Hematopoietic multipotent progenitor cell treated with erythropoietin and hydrocortisone succinate and interleukin-3 and kit ligand, for 17 days (in vitro differentiated cells): ENCODE data around the gene GCN1.

Experiments
- DNase-seq: peaks from one replicate; pipeline ENCODE4 v3.0.0-alpha.2; 2015; ENCODE audit warnings: low spot score

The GCN1 gene

GRCh38 chr12:120141336-120141735, 53.2 kb downstream of the GCN1 start:
- DNase-seq = no peak

- DNase-seq = no peak
Measured at GRCh38 chr12:120140603-120141002, 53.9 kb downstream of the GCN1 start.

- no peak for DNase-seq
Measured at GRCh38 chr12:120139958-120140357, 54.6 kb downstream of the GCN1 start.

- no peak for DNase-seq
Measured at GRCh38 chr12:120138366-120138765, 56.1 kb downstream of the GCN1 start.

- no peak for DNase-seq
Measured at GRCh38 chr12:120137833-120138232, 56.7 kb downstream of the GCN1 start.

- DNase-seq = no peak
Measured at GRCh38 chr12:120136093-120136770, 58.3 kb downstream of the GCN1 start.

GRCh38 chr12:120134307-120134980, 60.1 kb downstream of the GCN1 start:
- no peak for DNase-seq

- no peak for DNase-seq
Measured at GRCh38 chr12:120132863-120133385, 61.6 kb downstream of the GCN1 start.

GRCh38 chr12:120132054-120132836, 62.3 kb downstream of the GCN1 start:
- DNase-seq = no peak

GRCh38 chr12:120131116-120131515, 63.4 kb downstream of the GCN1 start:
- DNase-seq = no peak

- no peak for DNase-seq
Measured at GRCh38 chr12:120130011-120130410, 64.5 kb downstream of the GCN1 start.

- no peak for DNase-seq
Measured at GRCh38 chr12:120126635-120127005, 67.9 kb downstream of the GCN1 start.

- DNase-seq = no peak
Measured at GRCh38 chr12:120125792-120126634, 68.5 kb downstream of the GCN1 start.

GRCh38 chr12:120125029-120125428, 69.5 kb downstream of the GCN1 start:
- no peak for DNase-seq

- no peak for DNase-seq
Measured at GRCh38 chr12:120121766-120122293, 72.7 kb downstream of the GCN1 start.

GRCh38 chr12:120121343-120121742, 73.2 kb downstream of the GCN1 start:
- no peak for DNase-seq

GRCh38 chr12:120119271-120119973, 75.1 kb downstream of the GCN1 start:
- peak; percentile 36 for DNase-seq

- DNase-seq = no peak
Measured at GRCh38 chr12:120118321-120119061, 76.0 kb downstream of the GCN1 start.

GRCh38 chr12:120117961-120118320, 76.6 kb downstream of the GCN1 start:
- no peak for DNase-seq
